HEK293T (cell line): ENCODE results near the gene STPG4.

Source experiments
- CTCF ChIA-PET: fragments of 350-600 bp; formaldehyde crosslinking; extraction: SDS; loops from one replicate; lab custom pipeline; 2021; ENCODE audit warnings: antibody characterized with exemption, inconsistent platforms; lab: Yijun Ruan, JAX
- POLR2A ChIA-PET: fragments of 350-600 bp; formaldehyde crosslinking; extraction: SDS; loops from one replicate; lab custom pipeline; 2020; ENCODE audit warnings: antibody characterized with exemption, inconsistent platforms; lab: Yijun Ruan, JAX
- DNase-seq: peaks from one replicate; pipeline ENCODE4 v3.0.0; 2012; ENCODE audit warnings: mixed read lengths; ENCODE audit errors: extremely low spot score
- ARNT ChIP-seq: fragments of 450-650 bp; IDR thresholded peaks from 2 replicates; pipeline ENCODE4 v1.6.1; 2017; ENCODE audit warnings: mild to moderate bottlenecking
- BHLHE40 ChIP-seq: fragments of 450-650 bp; IDR thresholded peaks from 2 replicates; pipeline ENCODE4 v1.6.1; 2016; ENCODE audit warnings: mild to moderate bottlenecking, moderate library complexity, borderline replicate concordance
- CTBP1 ChIP-seq: fragments of 450-650 bp; IDR thresholded peaks from 2 replicates; pipeline ENCODE4 v1.6.1; 2016; ENCODE audit warnings: borderline replicate concordance
- ELF4 ChIP-seq: fragments of 450-650 bp; IDR thresholded peaks from 2 replicates; pipeline ENCODE4 v1.6.1; 2017; ENCODE audit warnings: antibody characterized with exemption
- FOXA1 ChIP-seq: fragments of 450-650 bp; IDR thresholded peaks from 2 replicates; pipeline ENCODE4 v1.6.1; 2016; ENCODE audit warnings: mild to moderate bottlenecking
- FOXK2 ChIP-seq: fragments of 450-650 bp; IDR thresholded peaks from 2 replicates; pipeline ENCODE4 v1.6.1; 2016; ENCODE audit warnings: mild to moderate bottlenecking
- FOXM1 ChIP-seq: fragments of 450-650 bp; IDR thresholded peaks from 2 replicates; pipeline ENCODE4 v1.6.1; 2017; ENCODE audit warnings: mild to moderate bottlenecking, borderline replicate concordance
- HDGF ChIP-seq: fragments of 450-650 bp; IDR thresholded peaks from 2 replicates; pipeline ENCODE4 v1.6.1; 2017; ENCODE audit warnings: antibody characterized with exemption, borderline replicate concordance
- L3MBTL2 ChIP-seq: fragments of 450-650 bp; conservative IDR thresholded peaks from 2 replicates; pipeline ENCODE4 v1.6.1; 2016; ENCODE audit warnings: mild to moderate bottlenecking
- LEF1 ChIP-seq: fragments of 450-650 bp; IDR thresholded peaks from 2 replicates; pipeline ENCODE4 v1.6.1; 2017; ENCODE audit warnings: mild to moderate bottlenecking, borderline replicate concordance
- NFRKB ChIP-seq: fragments of 450-650 bp; IDR thresholded peaks from 2 replicates; pipeline ENCODE4 v1.6.1; 2016; ENCODE audit warnings: mild to moderate bottlenecking, moderate library complexity
- PKNOX1 ChIP-seq: fragments of 450-650 bp; IDR thresholded peaks from 2 replicates; pipeline ENCODE4 v1.6.1; 2016
- SP1 ChIP-seq: fragments of 450-650 bp; IDR thresholded peaks from 2 replicates; pipeline ENCODE4 v1.6.1; 2017
- SUZ12 ChIP-seq: fragments of 450-650 bp; IDR thresholded peaks from 2 replicates; pipeline ENCODE4 v1.6.1; 2016; ENCODE audit warnings: mild to moderate bottlenecking
- TARDBP ChIP-seq: fragments of 450-650 bp; IDR thresholded peaks from 2 replicates; pipeline ENCODE4 v1.6.1; 2016
- ZNF384 ChIP-seq: fragments of 450-650 bp; IDR thresholded peaks from 2 replicates; pipeline ENCODE4 v1.6.1; 2016

The STPG4 gene

GRCh38 chr2:47086054-47086471 lies 69.0 kb downstream of the STPG4 start:
- ChIA-PET CTCF (no interaction called here), POLR2A (interaction anchor here (0.9 kb wide), 1 partner anchor 14 kb away, joined by 3 read pairs; no protein-coding TSS in a partner anchor)
- DNase-seq, result no peak
- TF ChIP-seq ELF4 (no peak), TARDBP (no peak), LEF1 (no peak), FOXM1 (no peak), ARNT (no peak), ZNF384 (no peak), SP1 (no peak), CTBP1 (no peak), HDGF (no peak), L3MBTL2 (no peak), NFRKB (no peak), FOXA1 (no peak)

- ChIA-PET CTCF (no interaction called here), POLR2A (no interaction called here)
- DNase-seq, result no peak
- TF ChIP-seq HDGF, result no peak
- no peak for TF ChIP-seq TARDBP
- TF ChIP-seq BHLHE40, result no peak
- TF ChIP-seq FOXK2, result no peak
- TF ChIP-seq ZNF384, result no peak
- no peak for TF ChIP-seq FOXM1
- TF ChIP-seq NFRKB, result no peak
- no peak for TF ChIP-seq LEF1
- TF ChIP-seq ARNT, result no peak
- no peak for TF ChIP-seq ELF4
- TF ChIP-seq L3MBTL2, result no peak
- TF ChIP-seq PKNOX1, result no peak
- no peak for TF ChIP-seq CTBP1
- no peak for TF ChIP-seq FOXA1
- no peak for TF ChIP-seq SP1
These were observed 71.0 kb downstream of the STPG4 start for GRCh38 chr2:47083886-47084687.

GRCh38 chr2:47083485-47083884 lies 71.6 kb downstream of the STPG4 start:
- no peak for TF ChIP-seq ELF4
- TF ChIP-seq FOXK2, result no peak
- no peak for TF ChIP-seq PKNOX1
- no peak for TF ChIP-seq HDGF
- TF ChIP-seq LEF1, result no peak
- TF ChIP-seq ZNF384, result no peak
- POLR2A ChIA-PET, result no interaction called here
- CTCF ChIA-PET, result no interaction called here
- DNase-seq, result no peak

GRCh38 chr2:47083005-47083404 lies 72.1 kb downstream of the STPG4 start:
- ChIA-PET CTCF (no interaction called here), POLR2A (no interaction called here)
- TF ChIP-seq BHLHE40 (no peak), CTBP1 (no peak), ARNT (no peak), L3MBTL2 (no peak), PKNOX1 (no peak), SUZ12 (no peak), FOXK2 (no peak), ELF4 (no peak), FOXA1 (no peak), NFRKB (no peak), HDGF (no peak)
- DNase-seq, result no peak

GRCh38 chr2:47080888-47081301 lies 74.2 kb downstream of the STPG4 start:
- POLR2A ChIA-PET, result no interaction called here
- DNase-seq, result no peak
- CTCF ChIA-PET, result no interaction called here
- TF ChIP-seq PKNOX1, result no peak
- no peak for TF ChIP-seq LEF1
- no peak for TF ChIP-seq TARDBP
